ENCODE measurements around the gene HSF4. TPM values are rescaled to one million over a fixed set of nuclear protein-coding genes. Genes with fewer than 3 reads are reported as not detected.

The HSF4 gene
- total RNA-seq, 1 donor from 2014 or later, result 64.9 TPM

DNA sequence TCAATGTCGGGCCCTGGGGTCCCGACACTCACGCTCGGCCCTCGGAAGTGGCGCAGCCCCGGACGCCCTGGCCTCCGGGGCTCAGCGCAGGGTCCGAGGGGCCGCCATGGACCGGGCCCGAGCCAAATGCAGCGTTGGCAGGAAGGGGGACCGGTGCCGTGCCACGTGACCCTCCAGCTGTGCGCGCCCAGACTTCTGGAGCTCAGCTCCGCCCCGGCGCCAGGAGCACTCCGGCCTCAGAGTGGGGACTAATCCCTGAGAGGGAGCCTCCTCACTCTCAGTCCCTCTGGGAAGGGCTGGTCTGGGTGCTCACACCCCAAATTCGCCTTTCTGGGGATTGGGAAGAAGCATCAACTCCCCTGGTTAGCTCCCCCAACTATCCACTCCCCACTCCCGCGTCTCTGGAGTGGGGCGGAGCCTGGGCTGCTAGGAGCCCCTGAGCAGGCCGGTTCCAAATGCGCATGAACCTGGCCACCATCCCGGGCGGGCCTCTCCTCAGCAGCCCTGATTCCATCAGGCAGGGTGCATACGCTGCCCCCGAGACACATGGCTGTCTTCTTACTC, 13.6 kb upstream of the HSF4 start, which contains the start of gene B3GNT9:
TSS of gene B3GNT9 (minus strand) at position 166 of the 564 bp plus-strand sequence. CDS start 513 bp downstream, outside the sequence.
- Histone ChIP-seq H3K36me3 (peaks cover 14 to 17% of the 10 kb centered on the region in 2 donors), H3K9me3 (no peaks in the 10 kb centered on the region), H3K27ac (peak within 1 kb of the TSS; percentile 88 to 89), H3K4me1 (peaks cover 6 to 19% of the 10 kb centered on the region in 2 donors), H3K4me3 (peak within 1 kb of the TSS; percentile 68 to 75), H3K27me3 (no peaks in the 10 kb centered on the region)
- no peak for TF ChIP-seq CTCF (IDR thresholded peaks at IDR 0.05)
- peak in 1 of 2 donors; percentile 85 for DNase-seq (ENCODE audit: low spot score in 2 of 2)
- intact Hi-C loops (cut with DNase I), result loop anchor here (2.0 to 5.0 kb wide), 2 partner anchors 36 to 42 kb away; partner anchors contain the start of gene PHAF1

- Histone ChIP-seq H3K36me3 (peaks cover 8 to 11% of the 10 kb centered on the region in 2 donors), H3K9me3 (no peaks in the 10 kb centered on the region), H3K4me1 (peaks cover 6 to 19% of the 10 kb centered on the region in 2 donors), H3K27ac (peak overlapping the region; percentile 88 to 89), H3K27me3 (no peaks in the 10 kb centered on the region), H3K4me3 (peak overlapping the region; percentile 68 to 75)
- DNase-seq (ENCODE audit: low spot score in 2 of 2), result no peak
- intact Hi-C loops (cut with DNase I), result loop anchor here (2.0 to 5.0 kb wide), 2 partner anchors 36 to 43 kb away; partner anchors contain the start of gene PHAF1
- no peak for TF ChIP-seq CTCF (IDR thresholded peaks at IDR 0.05)
Measured at GRCh38 chr16:67151431-67152097, 13.0 kb upstream of the HSF4 start.

- DNase-seq (ENCODE audit: low spot score in 2 of 2), result no peak
- Histone ChIP-seq H3K4me1 (peaks cover 6 to 19% of the 10 kb centered on the region in 2 donors), H3K9me3 (no peaks in the 10 kb centered on the region), H3K27me3 (no peaks in the 10 kb centered on the region), H3K27ac (no peak overlapping the region), H3K36me3 (no peaks in the 10 kb centered on the region), H3K4me3 (peak overlapping the region; percentile 11 to 18)
- intact Hi-C loops (cut with DNase I), result loop anchor here (1.0 to 5.0 kb wide), 5 partner anchors 33 to 260 kb away; partner anchors contain the start of gene CBFB
- no peak for TF ChIP-seq CTCF (IDR thresholded peaks at IDR 0.05)
Measured at GRCh38 chr16:67154578-67155294, 9.8 kb upstream of the HSF4 start.

- peak in 1 of 2 donors; percentile 84 for DNase-seq (ENCODE audit: low spot score in 2 of 2)
- H3K4me3 ChIP-seq, result peak overlapping the region; percentile 11 to 18
- peaks cover 0 to 16% of the 10 kb centered on the region in 2 donors for H3K4me1 ChIP-seq
- H3K27ac ChIP-seq, result no peak overlapping the region
- intact Hi-C loops (cut with DNase I), result loop anchor here (1.0 to 5.0 kb wide), 4 partner anchors 128 to 261 kb away; partner anchors contain the start of gene CBFB
- no peaks in the 10 kb centered on the region for H3K36me3 ChIP-seq
- TF ChIP-seq CTCF (IDR thresholded peaks at IDR 0.05), result peak; percentile 78 to 99 (median 88)
- no peaks in the 10 kb centered on the region for H3K27me3 ChIP-seq
- no peaks in the 10 kb centered on the region for H3K9me3 ChIP-seq
Measured at GRCh38 chr16:67155295-67156142, 9.0 kb upstream of the HSF4 start.

All from ascending aorta (tissue), 2 donors.